GM12801 (cell line): Measurements from ENCODE around the gene LIN37.

Source experiments
- CTCF ChIP-seq: IDR thresholded peaks from one replicate; pipeline ENCODE4 v1.5.1; 2011; ENCODE audit warnings: control low read depth; ENCODE audit not compliant: insufficient read length; ENCODE audit errors: extremely low read depth

The LIN37 gene

GRCh38 chr19:35712567-35713505, 35.5 kb upstream of the LIN37 start:
- no peak for TF ChIP-seq CTCF

GRCh38 chr19:35713506-35713850, 34.9 kb upstream of the LIN37 start:
- no peak for TF ChIP-seq CTCF

GRCh38 chr19:35713904-35714495, 34.4 kb upstream of the LIN37 start:
- TF ChIP-seq CTCF = no peak

- TF ChIP-seq CTCF = no peak
Observed at GRCh38 chr19:35714601-35715354, 33.6 kb upstream of the LIN37 start.

- no peak for TF ChIP-seq CTCF
Observed at GRCh38 chr19:35715355-35715809, 33.0 kb upstream of the LIN37 start.

- no peak for TF ChIP-seq CTCF
Observed at GRCh38 chr19:35715981-35716800, 32.2 kb upstream of the LIN37 start.
